Glutamatergic neuron (in vitro differentiated cells): ENCODE results near the gene GPX7. TPM values are rescaled to one million over a fixed set of nuclear protein-coding genes. Genes with fewer than 3 reads are reported as not detected.

Source experiments
- DNase-seq: peaks from one replicate; pipeline ENCODE4 v3.0.0; 2022
- H3K27ac Mint-ChIP-seq: one replicate; pipeline ENCODE4 v1.8.0; 2020; ENCODE audit warnings: mild to moderate bottlenecking, mixed read lengths, inconsistent platforms; ENCODE audit not compliant: unreplicated experiment
- H3K27me3 Mint-ChIP-seq: one replicate; pipeline ENCODE4 v1.8.0; 2020; ENCODE audit warnings: mild to moderate bottlenecking, moderate library complexity, mixed read lengths, inconsistent platforms; ENCODE audit not compliant: unreplicated experiment
- H3K36me3 Mint-ChIP-seq: one replicate; pipeline ENCODE4 v1.8.0; 2020; ENCODE audit warnings: mild to moderate bottlenecking, mixed read lengths, inconsistent platforms; ENCODE audit not compliant: unreplicated experiment
- H3K4me1 Mint-ChIP-seq: one replicate; pipeline ENCODE4 v1.8.0; 2020; ENCODE audit warnings: mild to moderate bottlenecking, low read depth, mixed read lengths, inconsistent platforms; ENCODE audit not compliant: unreplicated experiment
- H3K4me3 Mint-ChIP-seq: one replicate; pipeline ENCODE4 v1.8.0; 2020; ENCODE audit warnings: mild to moderate bottlenecking, mixed read lengths, inconsistent platforms; ENCODE audit not compliant: unreplicated experiment
- H3K9me3 Mint-ChIP-seq: one replicate; pipeline ENCODE4 v1.8.0; 2020; ENCODE audit warnings: mild to moderate bottlenecking, moderate library complexity, mixed read lengths, inconsistent platforms; ENCODE audit not compliant: unreplicated experiment
- CTCF ChIP-seq: fragments of 200-600 bp; sonication (generic); IDR thresholded peaks from one replicate; pipeline ENCODE4 v1.5.0; 2021; ENCODE audit not compliant: partially characterized antibody, unreplicated experiment
- total RNA-seq: library from RNA; stranded (reverse); fragmentation: NEBNext Ultra II Directional; extraction: Animal tissue kit (Norgen Biotek cat#: 25700); gene quantifications from one replicate; pipeline ENCODE4 v1.2.1, GENCODE V29; 2021; ENCODE audit not compliant: unreplicated experiment

The GPX7 gene
- total RNA-seq, 1 donor from 2014 or later = 3.5 TPM

DNA sequence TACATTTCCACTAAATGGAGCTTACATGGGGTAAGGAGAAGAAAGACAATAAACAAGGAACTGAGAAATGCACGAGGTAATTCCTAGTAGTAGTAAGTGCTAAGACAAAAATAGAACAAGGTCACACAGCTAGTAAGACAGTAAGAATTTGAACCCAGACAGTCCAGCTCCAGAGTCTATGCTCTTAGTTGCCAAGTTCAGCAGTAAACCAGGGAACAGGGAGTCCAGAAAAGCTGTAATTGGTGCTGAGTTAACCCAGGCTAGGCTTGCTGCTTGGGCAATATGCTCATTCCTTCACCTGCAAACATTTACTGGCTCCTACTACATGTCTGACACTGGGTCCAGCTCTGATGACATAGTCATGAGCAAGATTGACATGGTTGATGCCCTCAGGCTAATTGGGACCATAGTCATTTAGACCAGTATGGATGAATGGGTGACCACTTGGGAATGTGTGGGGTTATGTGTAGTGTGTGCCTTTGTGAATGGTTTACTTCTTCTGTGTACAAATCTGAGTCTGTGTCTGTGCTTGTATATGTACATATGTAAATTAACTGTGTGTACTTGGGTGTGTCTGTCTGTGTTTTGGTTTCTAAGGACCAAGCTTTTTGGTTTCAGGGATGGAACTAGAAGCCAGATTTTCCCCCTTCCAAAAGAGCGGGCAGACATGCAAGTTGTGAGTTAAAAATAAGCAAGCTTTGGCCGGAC lies 2.0 kb downstream of the GPX7 start:
- Mint-ChIP-seq H3K9me3 (no peaks in the 10 kb centered on the region), H3K27me3 (peaks cover 20% of the 10 kb centered on the region)
- TF ChIP-seq CTCF = no peak

GRCh38 chr1:52613636-52614373 lies 11.6 kb downstream of the GPX7 start:
- Mint-ChIP-seq H3K4me1 (no peaks in the 10 kb centered on the region), H3K4me3 (no peak overlapping the region), H3K36me3 (no peaks in the 10 kb centered on the region), H3K27me3 (no peaks in the 10 kb centered on the region), H3K27ac (no peak overlapping the region), H3K9me3 (no peaks in the 10 kb centered on the region)
- TF ChIP-seq CTCF = no peak
- no peak for DNase-seq

More for the DNA sequence above, 2.0 kb downstream of the GPX7 start:
- no peak for DNase-seq
- Mint-ChIP-seq H3K4me3 (no peak overlapping the region), H3K27ac (no peak overlapping the region), H3K36me3 (no peaks in the 10 kb centered on the region), H3K4me1 (no peaks in the 10 kb centered on the region)

GRCh38 chr1:52614671-52615070 lies 12.5 kb downstream of the GPX7 start:
- Mint-ChIP-seq H3K4me3 (no peak overlapping the region), H3K9me3 (no peaks in the 10 kb centered on the region), H3K27me3 (no peaks in the 10 kb centered on the region), H3K36me3 (no peaks in the 10 kb centered on the region), H3K27ac (no peak overlapping the region), H3K4me1 (no peaks in the 10 kb centered on the region)
- DNase-seq = no peak
- TF ChIP-seq CTCF = no peak

GRCh38 chr1:52615489-52616042 lies 13.4 kb downstream of the GPX7 start:
- H3K4me3 Mint-ChIP-seq = no peak overlapping the region
- H3K27me3 Mint-ChIP-seq = no peaks in the 10 kb centered on the region
- H3K36me3 Mint-ChIP-seq = no peaks in the 10 kb centered on the region
- no peaks in the 10 kb centered on the region for H3K9me3 Mint-ChIP-seq
- no peak for DNase-seq
- TF ChIP-seq CTCF = no peak
- no peaks in the 10 kb centered on the region for H3K4me1 Mint-ChIP-seq
- no peak overlapping the region for H3K27ac Mint-ChIP-seq

GRCh38 chr1:52621950-52622349 lies 19.8 kb downstream of the GPX7 start:
- no peaks in the 10 kb centered on the region for H3K36me3 Mint-ChIP-seq
- H3K4me3 Mint-ChIP-seq = no peak overlapping the region
- no peak for DNase-seq
- no peak overlapping the region for H3K27ac Mint-ChIP-seq
- H3K4me1 Mint-ChIP-seq = no peaks in the 10 kb centered on the region
- no peaks in the 10 kb centered on the region for H3K27me3 Mint-ChIP-seq
- H3K9me3 Mint-ChIP-seq = no peaks in the 10 kb centered on the region
- TF ChIP-seq CTCF = no peak
